A673 (cell line): Measurements from ENCODE around the gene TMEM229A.

Source experiments
- EZH2 ChIP-seq: fragments of 200-600 bp; sonication (generic); IDR thresholded peaks from 2 replicates; pipeline ENCODE4 v1.6.1; 2017; ENCODE audit warnings: borderline replicate concordance, low read depth, mild to moderate bottlenecking, mixed read lengths, antibody characterized with exemption, low read length; ENCODE audit not compliant: poor library complexity, severe bottlenecking
- TF ChIP-seq, protein P1 (sequence below): fragments of 300-800, 200-600 bp; sonication (generic); conservative IDR thresholded peaks from 2 replicates; pipeline ENCODE4 v1.5.1; 2017; ENCODE audit warnings: low read depth, mild to moderate bottlenecking, antibody characterized with exemption, low read length, moderate library complexity, mixed read lengths

DNA sequence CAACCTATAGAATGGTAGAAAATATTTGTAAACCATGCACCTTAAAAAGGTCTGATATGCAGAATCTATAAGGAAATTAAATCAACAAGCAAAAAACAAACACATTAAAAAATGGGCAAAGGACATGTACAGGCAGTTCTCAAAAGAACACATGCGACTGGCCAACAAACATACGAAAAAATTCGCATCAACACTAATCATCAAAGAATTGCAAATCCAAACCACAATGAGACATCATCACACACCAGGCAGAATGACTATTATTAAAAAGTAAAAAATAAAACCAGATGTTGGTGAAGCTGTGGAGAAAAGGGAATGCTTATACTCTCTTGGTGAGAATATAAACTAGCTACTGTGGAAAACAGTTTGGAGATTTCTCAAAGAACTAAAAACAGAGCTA, 33.2 kb downstream of the TMEM229A start:
- no peak for TF ChIP-seq EZH2
- TF ChIP-seq, protein P1, sequence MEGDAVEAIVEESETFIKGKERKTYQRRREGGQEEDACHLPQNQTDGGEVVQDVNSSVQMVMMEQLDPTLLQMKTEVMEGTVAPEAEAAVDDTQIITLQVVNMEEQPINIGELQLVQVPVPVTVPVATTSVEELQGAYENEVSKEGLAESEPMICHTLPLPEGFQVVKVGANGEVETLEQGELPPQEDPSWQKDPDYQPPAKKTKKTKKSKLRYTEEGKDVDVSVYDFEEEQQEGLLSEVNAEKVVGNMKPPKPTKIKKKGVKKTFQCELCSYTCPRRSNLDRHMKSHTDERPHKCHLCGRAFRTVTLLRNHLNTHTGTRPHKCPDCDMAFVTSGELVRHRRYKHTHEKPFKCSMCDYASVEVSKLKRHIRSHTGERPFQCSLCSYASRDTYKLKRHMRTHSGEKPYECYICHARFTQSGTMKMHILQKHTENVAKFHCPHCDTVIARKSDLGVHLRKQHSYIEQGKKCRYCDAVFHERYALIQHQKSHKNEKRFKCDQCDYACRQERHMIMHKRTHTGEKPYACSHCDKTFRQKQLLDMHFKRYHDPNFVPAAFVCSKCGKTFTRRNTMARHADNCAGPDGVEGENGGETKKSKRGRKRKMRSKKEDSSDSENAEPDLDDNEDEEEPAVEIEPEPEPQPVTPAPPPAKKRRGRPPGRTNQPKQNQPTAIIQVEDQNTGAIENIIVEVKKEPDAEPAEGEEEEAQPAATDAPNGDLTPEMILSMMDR = no peak
